GM19397 (cell line): ENCODE results near the gene LCE3E.
"Not testable (repeated sequence)": the region's sequence is repeated elsewhere in the genome, so short reads cannot be mapped to it uniquely, and the experiment has no call there.

Experiments
- ATAC-seq: cut with Tn5 transposase; IDR thresholded peaks from one replicate; pipeline ENCODE4 v1.9.1; 2021; ENCODE audit warnings: mild to moderate bottlenecking, moderate library complexity; ENCODE audit not compliant: unreplicated experiment

LCE3E gene, protein sequence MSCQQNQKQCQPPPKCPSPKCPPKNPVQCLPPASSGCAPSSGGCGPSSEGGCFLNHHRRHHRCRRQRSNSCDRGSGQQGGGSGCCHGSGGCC

DNA sequence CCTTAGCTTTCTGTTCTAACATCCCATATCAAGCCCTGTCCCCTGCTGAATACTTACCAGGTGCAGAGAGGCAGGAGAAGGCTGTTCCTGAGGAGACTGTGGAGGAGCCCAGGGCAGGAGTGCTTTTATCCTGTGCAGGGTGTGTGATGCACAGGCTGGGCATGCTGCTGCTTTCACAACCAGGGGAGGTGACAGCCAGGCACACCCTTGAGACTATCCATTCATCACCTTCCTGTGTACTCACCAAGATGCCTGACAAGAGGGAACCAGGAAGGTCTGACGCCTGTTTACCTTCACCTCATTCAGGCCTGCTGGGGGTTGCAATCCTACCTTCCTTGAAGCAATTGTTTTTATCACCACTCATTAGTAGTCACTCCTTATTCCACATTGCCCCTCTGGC lies at the start of gene LCE3E:
TSS of gene LCE3E (minus strand) at position 100 of the 400 bp plus-strand sequence. CDS start 572 bp downstream, outside the sequence.
- ATAC-seq, result no peak

- no peak for ATAC-seq
Observed at GRCh38 chr1:152613511-152613910, 46.9 kb upstream of the LCE3E start, which contains the start of gene LCE3B. Gene LCE3B, plus strand, starts transcription at chr1:152613811. Its CDS starts 0 bp downstream, at chr1:152613811.

DNA sequence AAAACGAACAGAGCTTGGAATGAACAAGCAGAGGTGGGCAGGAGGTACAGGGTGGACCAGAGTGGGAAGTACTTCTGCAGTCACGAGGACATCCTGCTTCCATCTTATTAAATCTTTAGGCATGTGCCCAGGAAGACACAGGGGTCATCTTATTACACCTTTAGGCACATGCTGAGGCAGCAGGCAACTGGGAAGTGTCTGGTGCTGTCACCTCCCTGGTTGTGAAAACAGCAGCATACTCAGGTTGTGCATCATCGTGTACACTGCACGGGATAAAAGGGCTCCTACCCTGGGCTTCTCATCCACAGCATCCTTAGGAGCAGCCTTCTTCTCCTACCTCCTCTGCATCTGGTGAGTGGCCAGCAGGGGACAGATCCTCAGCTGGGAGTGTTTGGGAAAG lies 33.4 kb upstream of the LCE3E start, which contains the start of gene LCE3C:
TSS of gene LCE3C (plus strand) at position 301 of the 400 bp plus-strand sequence. CDS start 498 bp downstream, outside the sequence.
- ATAC-seq, result no peak

- ATAC-seq, result no peak
Observed at GRCh38 chr1:152596986-152597385, 30.4 kb upstream of the LCE3E start.

GRCh38 chr1:152585586-152585985 lies 19.0 kb upstream of the LCE3E start:
- no peak for ATAC-seq

GRCh38 chr1:152582647-152583046 lies 16.1 kb upstream of the LCE3E start:
- no peak for ATAC-seq

DNA sequence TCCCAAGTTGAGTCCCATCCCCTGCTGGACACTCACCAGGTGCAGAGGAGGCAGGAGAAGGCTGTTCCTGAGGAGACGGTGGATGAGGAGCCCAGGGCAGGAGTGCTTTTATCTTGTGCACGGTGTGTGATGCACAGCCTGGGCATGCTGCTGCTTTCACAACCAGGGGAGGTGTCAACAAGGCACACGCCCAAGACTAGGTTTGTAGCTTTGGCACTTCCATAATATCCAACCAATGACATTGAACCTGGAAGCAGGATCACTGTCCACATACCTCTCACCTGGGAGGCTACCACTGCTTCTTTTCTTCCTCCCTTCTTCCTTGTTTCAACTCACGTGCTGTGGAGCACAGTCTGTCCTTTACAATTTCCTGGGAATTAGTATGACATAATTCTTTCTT lies 13.9 kb upstream of the LCE3E start, which contains the start of gene LCE3D:
TSS of gene LCE3D (minus strand) at position 84 of the 400 bp plus-strand sequence. CDS start 580 bp downstream, outside the sequence.
- ATAC-seq, result no peak

DNA sequence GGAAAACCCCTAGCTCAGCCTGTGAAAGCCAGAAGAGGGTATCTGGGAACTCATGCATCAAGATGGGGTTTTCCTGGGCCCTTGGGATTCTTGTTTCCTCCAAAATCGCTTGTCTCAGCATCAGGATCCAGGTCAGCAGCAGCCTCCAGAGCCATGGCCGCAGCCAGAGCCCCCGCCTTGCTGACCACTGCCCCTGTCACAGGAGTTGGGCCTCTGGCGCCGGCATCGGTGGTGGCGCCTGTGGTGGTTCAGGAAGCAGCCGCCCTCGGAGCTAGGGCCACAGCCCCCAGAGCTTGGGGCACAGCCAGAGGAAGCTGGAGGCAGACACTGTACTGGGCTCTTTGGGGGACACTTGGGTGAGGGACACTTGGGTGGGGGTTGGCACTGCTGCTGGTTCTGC lies 12.9 kb upstream of the LCE3E start:
- ATAC-seq, result not testable (repeated sequence)

DNA sequence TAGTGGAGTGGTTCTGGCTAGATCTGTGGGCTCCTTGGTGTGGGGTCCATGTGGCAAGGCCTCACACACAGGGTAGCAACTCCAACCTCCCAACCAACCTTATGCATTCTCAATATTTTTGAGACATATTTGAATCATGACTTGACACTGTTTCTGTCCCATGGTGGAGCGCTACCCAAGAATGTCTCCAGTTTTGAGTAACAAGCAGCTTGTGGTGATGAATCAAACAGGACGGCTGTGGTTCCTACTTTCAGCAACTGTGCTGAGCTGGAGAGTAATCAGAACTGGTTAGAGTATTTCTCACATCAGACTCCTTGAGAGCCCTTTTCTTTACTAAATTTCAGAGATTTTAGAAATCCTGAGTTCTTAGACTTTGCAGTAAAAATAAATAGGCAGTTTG lies 10.6 kb upstream of the LCE3E start:
- no peak for ATAC-seq

- ATAC-seq, result no peak
Observed at GRCh38 chr1:152565535-152566215, 905 bp downstream of the LCE3E start.

DNA sequence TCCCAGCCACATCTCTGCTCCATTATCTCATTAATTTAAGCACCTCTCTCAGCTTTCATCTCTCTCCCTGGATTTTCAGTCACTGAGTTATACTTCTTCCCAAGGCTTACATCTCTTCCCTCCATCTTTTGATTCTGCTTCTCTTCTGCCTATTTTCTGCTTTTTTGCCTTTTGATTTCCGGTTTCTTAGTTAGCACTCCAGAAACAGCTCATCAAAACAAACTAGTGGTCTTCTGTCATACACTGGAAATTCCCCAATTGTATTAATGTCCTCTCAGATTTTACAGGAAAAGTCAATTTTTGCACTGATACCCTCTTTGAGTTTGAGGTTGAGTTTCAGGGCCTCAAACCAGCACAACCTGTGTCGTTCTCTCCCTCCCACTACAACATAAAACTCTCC lies 1.5 kb downstream of the LCE3E start:
- no peak for ATAC-seq

- ATAC-seq, result not testable (repeated sequence)
Observed at GRCh38 chr1:152548358-152548757, 18.2 kb downstream of the LCE3E start.

DNA sequence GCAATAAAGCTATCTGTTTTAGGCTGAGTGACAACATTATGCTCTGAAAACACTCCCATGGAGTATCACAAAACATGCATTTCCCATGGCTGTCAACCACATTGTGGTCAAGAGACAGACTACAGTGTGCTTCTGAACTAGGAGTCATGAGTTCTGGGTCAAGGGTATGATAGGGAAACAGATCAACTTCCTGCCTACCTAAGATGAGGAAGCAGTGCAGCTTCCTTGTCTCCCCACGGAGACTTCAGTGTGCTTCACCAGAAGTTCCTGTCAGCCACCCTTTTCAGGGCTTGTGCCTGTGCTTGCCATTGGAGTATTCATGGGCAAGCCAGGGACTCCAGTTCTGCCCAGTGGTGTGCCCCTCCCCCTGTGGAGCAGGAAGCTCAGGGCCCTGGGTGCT lies 19.9 kb downstream of the LCE3E start:
- ATAC-seq, result no peak

GRCh38 chr1:152543820-152544219 lies 22.8 kb downstream of the LCE3E start:
- ATAC-seq, result no peak

GRCh38 chr1:152539901-152540300 lies 26.7 kb downstream of the LCE3E start:
- ATAC-seq, result no peak

DNA sequence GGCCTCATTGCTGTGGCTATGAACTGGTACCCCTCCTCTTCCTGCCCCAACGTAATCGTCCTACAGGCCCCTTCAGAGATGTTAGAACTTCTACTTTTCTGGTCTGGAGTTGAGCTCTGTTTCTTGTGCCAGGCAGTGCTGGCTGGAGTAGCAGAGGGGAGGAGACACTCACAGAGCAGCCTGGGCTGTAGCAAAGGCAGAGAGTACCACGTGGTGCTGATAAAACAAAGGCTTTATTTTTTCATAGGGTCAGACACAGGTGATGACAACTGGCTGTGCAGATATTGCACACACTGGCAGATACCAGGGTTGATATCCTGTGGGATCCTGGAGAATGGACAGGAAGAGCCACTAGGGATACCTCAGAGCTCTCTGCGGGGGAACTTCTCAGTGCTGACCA lies 29.1 kb downstream of the LCE3E start:
- no peak for ATAC-seq

DNA sequence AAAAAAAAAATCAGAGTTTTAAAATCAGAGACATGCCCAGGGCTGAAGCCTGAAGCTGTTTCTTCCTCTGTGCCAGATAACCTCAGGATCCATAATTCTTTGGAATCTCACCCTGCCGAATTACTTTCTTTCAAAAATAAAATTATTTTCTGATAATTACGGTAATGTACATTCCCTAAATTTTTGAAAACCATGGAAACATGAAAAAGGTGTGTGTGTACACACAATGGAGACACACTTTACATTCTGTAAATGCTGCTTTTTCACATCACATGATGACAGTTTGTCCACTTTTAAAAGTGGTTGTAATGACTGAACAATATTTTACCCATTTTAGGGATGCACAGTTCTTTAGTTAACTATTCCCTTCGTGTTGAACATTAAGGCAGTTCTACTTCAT lies 30.8 kb downstream of the LCE3E start:
- no peak for ATAC-seq

DNA sequence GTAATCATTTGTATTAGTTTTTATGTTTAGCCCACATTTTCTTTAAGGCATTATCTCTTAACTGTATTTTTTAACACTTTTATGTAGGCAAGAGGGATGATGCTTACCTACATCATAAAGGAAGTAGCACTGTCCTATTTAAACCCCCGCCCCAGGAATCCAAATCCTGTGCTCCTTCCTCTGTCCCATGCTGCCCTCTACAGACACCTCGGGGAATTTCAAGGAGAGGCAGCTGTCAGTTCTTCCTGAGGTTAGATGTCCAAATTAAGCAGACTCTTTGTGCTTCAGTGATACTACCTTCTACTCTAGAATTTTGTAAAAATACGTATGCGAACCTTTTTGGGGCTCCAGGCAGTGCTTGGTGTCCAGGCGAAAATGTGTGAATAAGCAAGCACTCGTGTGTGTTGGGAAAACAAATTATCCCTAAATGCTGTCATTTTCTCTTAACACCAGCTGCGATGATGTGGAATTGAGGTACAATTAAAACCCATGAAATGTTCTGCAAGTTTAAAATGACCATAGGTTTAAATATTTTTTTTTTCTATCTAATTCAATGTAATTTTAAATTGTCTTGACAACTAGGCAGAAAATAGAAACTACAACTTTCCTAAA lies 33.1 kb downstream of the LCE3E start:
- no peak for ATAC-seq

DNA sequence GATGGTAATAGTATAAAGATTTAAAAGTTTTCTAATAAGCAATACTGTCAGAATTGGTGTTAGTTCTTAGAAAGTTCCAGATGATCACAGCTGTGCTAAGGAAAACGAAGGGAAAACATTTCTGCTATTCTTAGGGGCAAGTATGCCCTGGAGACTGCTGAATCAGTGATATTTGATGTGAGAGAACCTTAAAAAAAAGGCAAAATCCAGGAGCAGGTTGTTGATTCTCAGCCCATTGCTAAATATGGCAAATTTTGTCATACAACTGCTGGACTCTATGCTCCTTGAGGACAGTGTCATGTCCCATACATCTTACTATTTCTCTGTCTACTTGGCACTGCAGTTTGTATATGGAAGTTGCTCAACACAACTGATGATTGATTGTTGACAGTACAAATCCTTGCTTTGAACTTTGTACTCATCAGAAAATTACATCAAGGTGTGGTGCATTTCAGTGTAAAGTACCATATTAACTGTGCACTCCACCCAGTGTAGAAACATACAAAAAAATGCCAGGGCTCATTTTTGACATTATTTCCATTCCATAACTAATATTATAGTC lies 41.4 kb downstream of the LCE3E start:
- no peak for ATAC-seq

- no peak for ATAC-seq
Observed at GRCh38 chr1:152520561-152521090, 46.0 kb downstream of the LCE3E start.

- no peak for ATAC-seq
Observed at GRCh38 chr1:152519851-152520250, 46.7 kb downstream of the LCE3E start.
